ENCODE results near the gene KIF5C. TPM values are rescaled to one million over a fixed set of nuclear protein-coding genes. Genes with fewer than 3 reads are reported as not detected.

Gene KIF5C
- total RNA-seq, 2 experiments from 2014 or later, result 6.0 to 6.1 TPM

DNA sequence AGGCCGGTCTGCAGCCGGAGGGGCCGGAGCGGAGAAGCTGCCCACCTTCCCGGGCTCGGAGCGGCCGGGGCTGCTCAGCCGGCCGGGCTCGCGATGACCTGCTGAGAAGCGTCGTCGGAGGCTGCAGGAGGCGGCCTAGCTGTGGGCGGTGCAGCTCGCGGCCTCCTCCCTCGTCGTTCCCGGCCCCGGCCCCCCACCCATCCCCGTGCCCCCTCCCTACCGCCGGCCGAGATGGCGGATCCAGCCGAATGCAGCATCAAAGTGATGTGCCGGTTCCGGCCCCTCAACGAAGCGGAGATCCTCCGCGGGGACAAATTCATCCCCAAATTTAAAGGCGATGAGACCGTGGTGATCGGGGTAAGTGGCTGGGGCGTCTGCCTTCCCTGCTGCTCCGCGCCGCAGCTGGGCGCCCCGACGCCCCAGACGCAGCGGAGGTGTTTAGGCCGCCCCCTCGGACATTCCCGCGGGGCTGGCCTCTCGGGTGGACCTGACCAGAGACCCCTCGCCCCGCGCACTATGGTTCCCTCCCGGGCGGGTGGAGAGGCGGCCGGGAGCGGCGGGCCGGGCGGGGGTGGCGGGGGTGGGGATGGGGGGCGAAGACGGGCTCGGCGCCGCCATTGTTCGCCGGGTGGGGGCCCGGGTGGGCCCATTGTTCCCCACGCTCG, 492 bp downstream of the KIF5C start:
- POLR2A ChIA-PET, result no interaction called here
- Mint-ChIP-seq H3K36me3 (ENCODE audit: low read depth) (peaks cover 2% of the 10 kb centered on the region), H3K9me3 (no peaks in the 10 kb centered on the region), H3K27me3 (peaks cover 39% of the 10 kb centered on the region), H3K27ac (peak overlapping the region; percentile 41), H3K4me1 (peaks cover 10% of the 10 kb centered on the region), H3K4me3 (peak overlapping the region; percentile 78)
- peak; percentile 12 for DNase-seq
- CTCF ChIA-PET, result interaction anchor here (1.0 kb wide), 1 partner anchor 11 kb away, joined by 4 read pairs; no protein-coding TSS in a partner anchor

DNA sequence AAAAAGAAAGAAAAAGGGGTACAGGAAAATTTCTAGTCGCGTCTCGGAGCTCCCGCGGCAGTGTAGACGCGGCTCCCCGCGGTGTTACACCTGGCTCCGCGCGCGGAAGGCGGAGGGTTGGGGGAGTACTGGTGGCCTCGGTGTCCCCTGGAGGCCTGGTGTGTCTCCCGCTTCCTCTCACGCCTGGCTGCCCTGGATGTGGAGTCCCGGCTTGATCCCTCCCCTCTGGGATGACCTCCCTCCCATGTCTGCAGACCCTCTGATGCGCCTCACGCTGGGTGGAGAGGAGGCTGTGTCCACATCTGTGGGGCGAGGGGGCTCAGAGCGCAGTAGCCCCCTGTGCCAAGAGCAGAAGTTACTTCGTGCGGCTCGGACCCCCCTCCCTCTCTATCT, 1.2 kb downstream of the KIF5C start:
- POLR2A ChIA-PET, result no interaction called here
- Mint-ChIP-seq H3K9me3 (peaks cover 3% of the 10 kb centered on the region), H3K36me3 (ENCODE audit: low read depth) (peaks cover 8% of the 10 kb centered on the region), H3K4me3 (peak overlapping the region; percentile 78), H3K27me3 (peaks cover 39% of the 10 kb centered on the region), H3K27ac (peak overlapping the region; percentile 77), H3K4me1 (peaks cover 10% of the 10 kb centered on the region)
- CTCF ChIA-PET, result interaction anchor here (1.0 kb wide), 1 partner anchor 11 kb away, joined by 4 read pairs; no protein-coding TSS in a partner anchor
- peak; percentile 15 for DNase-seq

DNA sequence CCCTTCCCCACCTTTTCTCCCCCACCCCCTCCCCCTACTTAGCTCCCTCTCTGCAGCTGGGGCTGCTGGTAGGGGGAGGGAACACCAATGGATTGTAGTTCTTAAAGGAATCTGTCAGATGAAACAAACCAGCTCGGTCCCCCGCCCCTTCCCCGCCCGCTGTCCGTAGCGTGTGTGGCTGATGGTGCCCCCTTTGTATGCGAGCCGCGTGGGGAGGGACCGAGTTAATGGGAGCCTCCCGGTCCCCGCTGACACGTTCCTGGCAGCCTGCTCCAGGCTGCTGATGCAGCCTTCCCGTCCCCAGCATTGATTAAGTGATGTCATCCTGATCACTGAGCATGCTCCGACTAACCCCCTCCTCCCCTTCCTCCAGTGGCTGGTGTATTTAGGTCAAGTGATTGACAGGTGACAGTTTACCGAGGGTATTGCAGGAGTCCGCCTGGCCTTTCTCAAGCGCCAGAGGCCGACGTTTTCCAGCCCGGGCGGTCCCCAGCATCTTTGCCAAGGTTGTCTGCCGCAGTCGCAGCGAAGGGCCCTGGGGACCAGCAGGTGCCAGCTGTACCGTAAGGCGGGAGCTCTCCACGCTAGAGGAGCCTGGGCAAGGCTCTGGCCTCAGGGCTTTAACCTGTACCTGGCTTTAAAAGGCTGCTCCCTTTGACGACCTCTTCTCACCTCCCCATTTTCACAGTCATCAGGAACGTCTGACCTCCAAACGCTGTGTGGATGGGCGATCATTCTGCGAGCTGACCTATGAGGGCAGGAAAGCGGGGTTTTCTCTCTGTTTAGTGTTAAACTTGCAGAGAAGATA, 1.8 kb downstream of the KIF5C start:
- peak overlapping the region; percentile 78 for H3K4me3 Mint-ChIP-seq
- peaks cover 39% of the 10 kb centered on the region for H3K27me3 Mint-ChIP-seq
- peak overlapping the region; percentile 59 for H3K27ac Mint-ChIP-seq
- peaks cover 10% of the 10 kb centered on the region for H3K4me1 Mint-ChIP-seq
- POLR2A ChIA-PET, result no interaction called here
- peaks cover 8% of the 10 kb centered on the region for H3K36me3 Mint-ChIP-seq (ENCODE audit: low read depth)
- peaks cover 3% of the 10 kb centered on the region for H3K9me3 Mint-ChIP-seq
- peak; percentile 55 for DNase-seq
- CTCF ChIA-PET, result no interaction called here

DNA sequence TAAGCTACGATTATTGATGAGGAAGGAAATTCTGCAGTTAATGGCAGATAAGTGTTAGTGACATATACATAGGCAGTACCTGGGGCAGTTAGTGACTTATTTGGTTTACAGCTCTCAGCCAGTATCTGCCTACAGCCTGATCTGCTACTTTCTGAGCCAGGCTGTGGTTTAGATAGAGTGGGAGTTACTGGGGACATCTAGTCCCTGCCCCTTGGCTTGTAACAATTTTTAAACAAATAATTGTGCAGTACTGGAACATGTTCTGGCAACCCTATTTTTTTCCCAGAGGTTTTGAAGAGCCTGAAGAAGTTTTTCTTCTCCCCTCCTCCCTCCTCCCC, 2.3 kb downstream of the KIF5C start:
- H3K4me3 Mint-ChIP-seq, result peak overlapping the region; percentile 78
- peaks cover 33% of the 10 kb centered on the region for H3K27me3 Mint-ChIP-seq
- no peak overlapping the region for H3K27ac Mint-ChIP-seq

DNA sequence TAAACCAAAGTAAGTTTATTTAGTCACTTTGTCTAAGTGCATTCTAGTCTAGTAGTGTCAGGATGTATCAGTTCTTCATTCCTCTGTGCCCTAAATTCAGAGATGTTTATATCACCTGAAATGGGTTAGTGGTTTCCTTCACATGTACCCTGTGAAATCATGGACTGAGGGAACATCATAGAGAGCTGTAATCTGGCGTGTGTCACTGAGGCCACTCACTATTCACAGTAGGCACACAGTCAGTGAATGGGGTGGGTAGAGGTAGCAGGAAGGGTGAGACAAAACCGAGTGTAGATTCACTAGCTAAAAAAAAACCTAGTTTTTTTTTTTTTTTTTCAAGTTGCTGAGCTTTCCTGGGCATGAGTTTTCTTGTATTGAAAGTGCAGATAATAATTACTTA, 5.6 kb downstream of the KIF5C start:
- ChIA-PET CTCF (no interaction called here), POLR2A (interaction anchor here (0.7 kb wide), 1 partner anchor 138 kb away, joined by 8 read pairs; no protein-coding TSS in a partner anchor)
- no peak for DNase-seq

More for the DNA sequence above, 2.3 kb downstream of the KIF5C start:
- ChIA-PET CTCF (no interaction called here), POLR2A (no interaction called here)
- H3K4me1 Mint-ChIP-seq, result peaks cover 10% of the 10 kb centered on the region
- DNase-seq, result no peak
- peaks cover 8% of the 10 kb centered on the region for H3K36me3 Mint-ChIP-seq (ENCODE audit: low read depth)
- H3K9me3 Mint-ChIP-seq, result peaks cover 3% of the 10 kb centered on the region

DNA sequence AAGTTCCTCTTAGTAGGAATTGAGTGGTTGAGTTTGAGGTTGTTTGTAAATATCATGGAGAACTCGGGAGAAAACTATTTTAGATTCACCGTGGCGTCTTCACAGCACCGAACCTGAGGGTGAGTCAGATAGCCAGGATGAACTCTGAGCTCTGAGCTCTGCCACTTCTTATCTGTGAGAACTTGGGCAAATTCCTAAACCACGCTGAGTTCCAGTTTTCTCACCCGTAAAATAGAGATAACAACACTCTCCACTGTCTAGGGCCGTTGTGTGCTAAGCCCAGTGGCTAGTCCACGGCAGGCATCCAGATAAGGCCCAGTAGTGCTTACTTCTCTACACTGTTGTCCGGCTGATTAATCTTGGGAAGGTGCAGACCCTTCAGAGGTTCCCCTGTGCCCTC, 7.0 kb downstream of the KIF5C start:
- Mint-ChIP-seq H3K4me3 (no peak overlapping the region), H3K9me3 (peaks cover 3% of the 10 kb centered on the region), H3K27me3 (peaks cover 38% of the 10 kb centered on the region), H3K4me1 (peaks cover 2% of the 10 kb centered on the region), H3K27ac (no peak overlapping the region), H3K36me3 (ENCODE audit: low read depth) (peaks cover 8% of the 10 kb centered on the region)
- no peak for DNase-seq
- CTCF ChIA-PET, result interaction anchor here (0.7 kb wide), 1 partner anchor 112 kb away, joined by 3 read pairs; no protein-coding TSS in a partner anchor
- POLR2A ChIA-PET, result no interaction called here

More for the DNA sequence above, 5.6 kb downstream of the KIF5C start:
- Mint-ChIP-seq H3K4me1 (peaks cover 10% of the 10 kb centered on the region), H3K27me3 (peaks cover 30% of the 10 kb centered on the region), H3K27ac (no peak overlapping the region), H3K4me3 (no peak overlapping the region), H3K9me3 (peaks cover 3% of the 10 kb centered on the region), H3K36me3 (ENCODE audit: low read depth) (peaks cover 8% of the 10 kb centered on the region)

DNA sequence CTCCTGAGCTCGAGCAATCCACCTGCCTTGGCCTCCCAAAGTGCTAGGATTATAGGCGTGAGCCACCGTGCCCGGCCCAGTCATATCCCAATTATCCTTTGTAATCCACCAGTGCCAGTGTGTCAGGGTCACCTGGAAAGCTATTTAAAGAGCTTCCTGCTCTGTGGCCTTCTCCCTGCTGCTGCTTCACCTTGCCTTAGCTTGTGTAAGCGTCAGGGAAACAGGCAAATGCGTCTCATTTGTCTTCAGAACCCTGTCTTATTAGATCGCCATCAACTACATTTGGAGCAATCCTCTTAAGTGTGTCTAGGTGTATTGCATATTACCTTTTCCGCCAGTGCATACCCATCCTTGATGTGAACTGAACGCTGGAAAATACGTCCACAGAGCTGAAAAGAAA, 10.2 kb downstream of the KIF5C start:
- CTCF ChIA-PET, result no interaction called here
- no peak overlapping the region for H3K27ac Mint-ChIP-seq
- H3K27me3 Mint-ChIP-seq, result peaks cover 42% of the 10 kb centered on the region
- peaks cover 3% of the 10 kb centered on the region for H3K9me3 Mint-ChIP-seq
- no peak for DNase-seq
- H3K36me3 Mint-ChIP-seq (ENCODE audit: low read depth), result peaks cover 9% of the 10 kb centered on the region
- POLR2A ChIA-PET, result no interaction called here
- H3K4me3 Mint-ChIP-seq, result no peak overlapping the region
- H3K4me1 Mint-ChIP-seq, result peaks cover 12% of the 10 kb centered on the region

DNA sequence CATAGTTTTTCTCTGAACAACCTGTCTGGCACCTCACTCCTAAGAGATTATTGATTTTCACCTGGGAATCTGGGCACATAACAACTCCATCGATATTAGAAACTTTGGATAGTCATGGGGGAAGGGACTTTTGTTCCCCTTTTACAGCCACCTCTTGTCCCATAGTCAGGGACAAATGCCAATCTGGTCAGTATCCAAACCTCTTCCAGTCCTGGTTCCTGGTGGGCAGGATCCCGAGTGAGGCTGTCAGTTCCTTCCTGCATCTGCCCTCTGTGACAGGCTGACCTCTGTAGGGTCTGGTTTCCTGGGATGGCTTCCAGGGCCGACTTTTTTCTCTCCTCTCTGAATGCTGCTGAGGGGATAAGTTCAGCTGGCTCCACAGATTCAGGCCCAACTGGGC, 11.0 kb downstream of the KIF5C start:
- Mint-ChIP-seq H3K36me3 (ENCODE audit: low read depth) (peaks cover 4% of the 10 kb centered on the region), H3K27me3 (peaks cover 43% of the 10 kb centered on the region), H3K27ac (no peak overlapping the region), H3K4me3 (no peak overlapping the region), H3K9me3 (peaks cover 1% of the 10 kb centered on the region), H3K4me1 (peaks cover 12% of the 10 kb centered on the region)
- DNase-seq, result no peak
- POLR2A ChIA-PET, result no interaction called here
- CTCF ChIA-PET, result no interaction called here

DNA sequence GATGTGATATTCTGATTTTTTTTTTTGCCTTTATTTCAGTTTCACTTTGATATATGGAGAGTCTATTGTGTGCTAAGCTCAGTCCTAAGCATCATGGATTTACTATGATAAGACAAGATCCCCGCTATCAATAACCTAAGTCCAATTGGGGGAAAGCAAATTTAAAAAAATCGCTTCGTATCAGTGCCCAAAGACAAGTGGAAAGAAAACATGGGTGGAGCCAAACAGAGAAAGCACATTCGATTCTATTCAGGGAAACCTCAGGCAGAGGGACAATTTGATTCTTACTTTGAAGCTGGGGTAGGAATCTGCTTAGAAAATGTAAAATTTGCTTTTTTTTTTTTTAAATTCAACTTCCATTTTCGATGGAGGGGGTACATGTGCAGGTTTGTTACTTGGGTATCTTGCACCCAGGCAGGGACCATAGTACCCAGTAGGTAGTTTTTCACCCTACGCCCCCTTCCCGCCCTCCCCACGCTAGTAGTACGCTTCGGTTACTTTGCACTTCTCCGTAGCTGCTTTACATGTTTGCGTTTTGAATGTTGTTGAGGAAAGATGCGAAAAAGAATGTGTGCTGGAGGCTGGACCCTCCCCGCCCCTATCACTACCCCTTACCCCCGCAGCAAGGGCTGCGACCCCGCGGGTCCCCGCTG, 12.4 kb downstream of the KIF5C start:
- H3K27ac Mint-ChIP-seq, result peak overlapping the region; percentile 16
- no peak for DNase-seq
- ChIA-PET POLR2A (no interaction called here), CTCF (interaction anchor here (0.8 kb wide), 1 partner anchor 12 kb away, joined by 4 read pairs; no protein-coding TSS in a partner anchor)
- H3K9me3 Mint-ChIP-seq, result peaks cover 4% of the 10 kb centered on the region
- H3K36me3 Mint-ChIP-seq (ENCODE audit: low read depth), result peaks cover 4% of the 10 kb centered on the region
- peak overlapping the region; percentile 62 for H3K4me3 Mint-ChIP-seq
- H3K27me3 Mint-ChIP-seq, result peaks cover 50% of the 10 kb centered on the region
- peaks cover 12% of the 10 kb centered on the region for H3K4me1 Mint-ChIP-seq

DNA sequence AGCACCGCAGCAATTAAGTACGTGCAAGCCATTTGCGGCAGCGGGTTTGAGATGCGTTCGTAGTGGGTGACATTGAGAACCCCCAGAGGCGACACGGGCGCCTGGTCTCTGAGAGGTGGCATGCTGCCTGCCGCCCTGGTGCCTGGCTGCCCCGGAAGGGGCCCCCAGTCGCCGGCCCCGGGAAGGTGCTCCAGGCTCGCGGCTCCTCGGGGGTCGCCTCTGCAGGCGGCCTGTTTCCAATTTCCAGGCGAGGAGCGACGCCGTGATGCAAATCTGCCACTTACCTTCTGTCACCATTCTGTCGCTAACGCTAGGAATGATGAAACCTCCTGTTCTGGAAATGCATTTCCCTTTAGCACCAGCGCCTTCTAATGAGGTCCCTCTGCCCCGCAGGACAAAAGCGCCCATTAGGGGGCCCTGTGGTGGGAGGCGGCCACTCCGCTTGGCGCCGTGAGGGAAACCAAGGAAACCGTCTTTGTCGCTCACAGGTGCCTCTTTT, 13.0 kb downstream of the KIF5C start:
- DNase-seq, result no peak
- Mint-ChIP-seq H3K4me3 (peak overlapping the region; percentile 62), H3K4me1 (peaks cover 13% of the 10 kb centered on the region), H3K27me3 (peaks cover 51% of the 10 kb centered on the region), H3K27ac (peak overlapping the region; percentile 16), H3K36me3 (ENCODE audit: low read depth) (peaks cover 7% of the 10 kb centered on the region), H3K9me3 (peaks cover 9% of the 10 kb centered on the region)
- ChIA-PET CTCF (no interaction called here), POLR2A (no interaction called here)

DNA sequence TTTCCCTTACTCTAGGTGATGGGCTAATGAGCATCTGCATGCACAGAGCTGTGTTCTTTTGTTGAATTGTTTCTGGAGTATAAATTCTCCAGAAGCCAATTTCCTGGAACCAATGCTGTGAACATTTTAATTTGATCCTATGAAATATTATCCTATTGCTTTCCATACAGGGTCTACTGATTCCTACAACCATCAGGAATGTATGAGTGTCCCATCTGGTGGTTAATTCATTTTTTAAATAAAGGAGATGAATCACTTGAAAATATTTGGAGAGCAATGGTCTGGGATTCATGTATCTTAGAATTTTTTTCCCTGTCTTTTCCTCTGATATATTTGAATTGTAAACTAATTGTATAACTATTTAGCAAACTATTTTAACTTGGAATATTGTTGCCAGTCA, 14.0 kb downstream of the KIF5C start:
- H3K27me3 Mint-ChIP-seq, result peaks cover 55% of the 10 kb centered on the region
- peaks cover 17% of the 10 kb centered on the region for H3K9me3 Mint-ChIP-seq
- peak overlapping the region; percentile 51 for H3K4me3 Mint-ChIP-seq
- H3K27ac Mint-ChIP-seq, result no peak overlapping the region
- no peak for DNase-seq
- CTCF ChIA-PET, result no interaction called here
- POLR2A ChIA-PET, result no interaction called here
- peaks cover 14% of the 10 kb centered on the region for H3K36me3 Mint-ChIP-seq (ENCODE audit: low read depth)
- peaks cover 22% of the 10 kb centered on the region for H3K4me1 Mint-ChIP-seq

DNA sequence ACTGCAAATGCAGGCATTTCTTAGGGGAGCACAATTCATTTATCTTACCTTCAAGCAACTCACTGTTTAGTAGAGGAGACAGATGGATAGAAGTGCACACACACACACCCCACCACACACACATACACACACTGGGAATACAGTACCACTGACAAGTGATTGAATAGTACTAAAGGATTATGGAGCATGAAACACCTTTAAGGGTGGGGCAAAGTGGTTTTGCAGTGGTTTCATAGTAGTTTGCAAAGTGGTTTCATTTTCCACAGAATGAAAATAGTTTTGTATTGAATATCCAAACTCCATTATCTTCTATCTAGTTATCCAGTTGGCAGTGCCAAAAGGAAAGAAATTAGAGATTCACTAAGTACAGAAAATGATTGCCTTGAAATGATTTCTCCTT, 18.9 kb downstream of the KIF5C start:
- peaks cover 23% of the 10 kb centered on the region for H3K27me3 Mint-ChIP-seq
- CTCF ChIA-PET, result no interaction called here

DNA sequence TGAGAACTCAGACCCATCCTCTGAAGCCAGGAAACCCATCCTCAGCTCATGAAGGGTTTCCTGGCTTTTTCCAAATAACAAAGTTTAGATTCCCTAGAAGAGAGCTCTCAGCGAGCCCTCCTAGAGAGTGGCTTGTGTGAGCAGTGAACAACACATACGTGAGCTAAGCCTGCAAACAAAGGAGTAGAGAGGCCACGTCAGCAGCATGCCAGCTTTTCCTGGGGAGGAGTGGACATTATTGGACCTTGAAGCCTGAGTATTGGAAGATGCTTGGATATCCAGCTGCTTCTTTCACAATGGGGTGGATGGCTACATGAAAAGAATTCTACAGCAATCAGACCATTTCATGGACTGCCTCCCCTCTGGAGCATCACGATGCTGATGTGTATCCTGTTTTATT, 21.1 kb downstream of the KIF5C start:
- CTCF ChIA-PET, result no interaction called here
- Mint-ChIP-seq H3K4me1 (peaks cover 15% of the 10 kb centered on the region), H3K9me3 (peaks cover 17% of the 10 kb centered on the region), H3K27ac (no peak overlapping the region), H3K36me3 (ENCODE audit: low read depth) (peaks cover 10% of the 10 kb centered on the region), H3K27me3 (peaks cover 15% of the 10 kb centered on the region), H3K4me3 (no peak overlapping the region)
- POLR2A ChIA-PET, result no interaction called here
- DNase-seq, result no peak

More for the DNA sequence above, 18.9 kb downstream of the KIF5C start:
- POLR2A ChIA-PET, result no interaction called here
- no peak overlapping the region for H3K4me3 Mint-ChIP-seq
- H3K36me3 Mint-ChIP-seq (ENCODE audit: low read depth), result peaks cover 14% of the 10 kb centered on the region
- peaks cover 17% of the 10 kb centered on the region for H3K9me3 Mint-ChIP-seq
- H3K4me1 Mint-ChIP-seq, result peaks cover 15% of the 10 kb centered on the region
- H3K27ac Mint-ChIP-seq, result no peak overlapping the region
- DNase-seq, result no peak
